Caco-2 (cell line): ENCODE measurements around the gene TBCE. TPM values are rescaled to one million over a fixed set of nuclear protein-coding genes. Genes with fewer than 3 reads are reported as not detected.

Experiments used
- BruUV-seq: library from RNA; stranded (reverse); fragments of 400-500 nt; replicated peaks from 2 replicates; lab custom pipeline; 2021; lab: Mats Ljungman, UMichigan
- CTCF ChIA-PET: fragments of 300-600 bp; sonication (Branson Sonifier 250); formaldehyde crosslinking; loops from one replicate; lab custom pipeline; 2022; ENCODE audit warnings: antibody characterized with exemption; lab: Charles Lee
- POLR2A ChIA-PET: fragments of 300-600 bp; sonication (Branson Sonifier 250); formaldehyde crosslinking; loops from one replicate; lab custom pipeline; 2022; ENCODE audit warnings: antibody characterized with exemption; lab: Charles Lee
- DNase-seq, 2 experiments: peaks; one replicate each; pipeline versions ENCODE4 v3.0.0 to v3.0.0-alpha.2; 2020 to 2022
- H3K27me3 ChIP-seq: replicated peaks from 2 replicates; pipeline ENCODE4 v1.6.0; 2011; ENCODE audit warnings: low read length; ENCODE audit not compliant: control insufficient read depth, insufficient read depth
- H3K36me3 ChIP-seq: 2 replicates; pipeline ENCODE4 v1.5.1; 2011; ENCODE audit warnings: low read length; ENCODE audit not compliant: control insufficient read depth, insufficient read depth
- H3K4me1 ChIP-seq: fragments of 250-450 bp; sonication (Bioruptor Pico); 2 replicates; pipeline ENCODE4 v1.5.1; 2020; ENCODE audit warnings: mild to moderate bottlenecking
- H3K4me3 ChIP-seq: 2 replicates; pipeline ENCODE4 v1.5.1; 2011; ENCODE audit warnings: low read depth, mild to moderate bottlenecking, control low read depth, low read length
- H3K9me3 ChIP-seq: fragments of 250-450 bp; sonication (Bioruptor Pico); 2 replicates; pipeline ENCODE4 v1.5.1; 2020; ENCODE audit warnings: mild to moderate bottlenecking, moderate library complexity
- H3K27ac Mint-ChIP-seq: one replicate; pipeline ENCODE4 v1.8.0; 2022; ENCODE audit warnings: mixed read lengths; ENCODE audit not compliant: unreplicated experiment
- H3K27me3 Mint-ChIP-seq: one replicate; pipeline ENCODE4 v1.8.0; 2022; ENCODE audit warnings: mixed read lengths; ENCODE audit not compliant: insufficient read depth, unreplicated experiment
- H3K36me3 Mint-ChIP-seq: one replicate; pipeline ENCODE4 v1.8.0; 2022; ENCODE audit warnings: mild to moderate bottlenecking, mixed read lengths; ENCODE audit not compliant: insufficient read depth, unreplicated experiment
- H3K4me1 Mint-ChIP-seq: one replicate; pipeline ENCODE4 v1.8.0; 2022; ENCODE audit warnings: low read depth, mixed read lengths; ENCODE audit not compliant: unreplicated experiment
- H3K4me3 Mint-ChIP-seq: one replicate; pipeline ENCODE4 v1.8.0; 2022; ENCODE audit warnings: mild to moderate bottlenecking, moderate library complexity, mixed read lengths; ENCODE audit not compliant: unreplicated experiment
- H3K9me3 Mint-ChIP-seq: one replicate; pipeline ENCODE4 v1.8.0; 2022; ENCODE audit warnings: mixed read lengths; ENCODE audit not compliant: unreplicated experiment
- CTCF ChIP-seq, 2 experiments: fragments of 200-600 bp in 1 of 2; IDR thresholded peaks; 1 replicate in 1 of 2; 2 replicates in 1 of 2; pipeline versions ENCODE4 v1.5.1 to v1.8.0; 2011 to 2022; ENCODE audit warnings: antibody characterized with exemption in 1 of 2, control low read depth in 1 of 2, inconsistent platforms in 1 of 2, low read depth in 1 of 2, low read length in 1 of 2, mild to moderate bottlenecking in 1 of 2, moderate library complexity in 1 of 2; ENCODE audit not compliant: insufficient read depth in 1 of 2, severe bottlenecking in 1 of 2, unreplicated experiment in 1 of 2
- intact Hi-C: fragments of 100-400 bp; cut with micrococcal nuclease; formaldehyde crosslinking; loops from one replicate; pipeline ENCODE4 v1.10.0; 2022; ENCODE audit not compliant: unreplicated experiment
- total RNA-seq: library from RNA; stranded (reverse); gene quantifications from 2 replicates; pipeline ENCODE4 v1.2.3, GENCODE V29; 2022

Gene TBCE
- total RNA-seq, 1 experiment from 2014 or later: 40.0 TPM

DNA sequence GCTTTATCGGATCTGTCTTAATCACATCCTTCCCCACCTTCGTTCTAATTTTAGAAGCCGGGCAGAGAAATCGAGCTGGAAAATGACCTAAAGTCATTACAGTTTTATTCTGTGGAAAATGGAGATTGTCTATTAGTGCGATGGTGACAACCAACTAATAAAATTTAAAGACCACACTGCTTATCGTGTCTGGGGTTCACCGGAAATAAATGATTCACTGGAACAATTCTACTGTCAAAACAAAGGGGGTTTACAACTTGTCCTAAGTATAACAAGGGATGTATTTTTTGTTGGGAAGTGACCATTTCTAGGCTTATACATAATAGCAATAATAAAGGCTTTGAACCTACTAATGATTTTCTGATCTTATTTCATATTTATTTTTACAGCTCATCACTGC, 81.4 kb downstream of the TBCE start:
- H3K9me3 Mint-ChIP-seq: no peaks in the 10 kb centered on the region
- H3K4me1 ChIP-seq: no peaks in the 10 kb centered on the region
- H3K27me3 ChIP-seq: no peaks in the 10 kb centered on the region
- POLR2A ChIA-PET: interaction anchor here (0.5 to 0.6 kb wide), 2 partner anchors 10 to 119 kb away, joined by 3 read pairs; no protein-coding TSS in a partner anchor
- DNase-seq: no peak
- H3K36me3 Mint-ChIP-seq: peaks cover 56% of the 10 kb centered on the region
- CTCF ChIA-PET: no interaction called here
- no peak for TF ChIP-seq CTCF (IDR thresholded peaks at IDR 0.05; ENCODE audit: insufficient read depth in 1 of 2, low read depth in 1 of 2, low read length in 1 of 2, severe bottlenecking in 1 of 2, unreplicated experiment in 1 of 2)
- H3K36me3 ChIP-seq: 0 out of 2 replicates have a peak, but pooled peaks cover 3% of the 10 kb centered on the region
- no peak overlapping the region for H3K27ac Mint-ChIP-seq
- no peak overlapping the region for H3K4me3 ChIP-seq
- no peak overlapping the region for H3K4me3 Mint-ChIP-seq
- H3K9me3 ChIP-seq: no peaks in the 10 kb centered on the region
- intact Hi-C loops: no loop called here
- BruUV-seq: no TSS peak
- H3K27me3 Mint-ChIP-seq: no peaks in the 10 kb centered on the region
- no peaks in the 10 kb centered on the region for H3K4me1 Mint-ChIP-seq

DNA sequence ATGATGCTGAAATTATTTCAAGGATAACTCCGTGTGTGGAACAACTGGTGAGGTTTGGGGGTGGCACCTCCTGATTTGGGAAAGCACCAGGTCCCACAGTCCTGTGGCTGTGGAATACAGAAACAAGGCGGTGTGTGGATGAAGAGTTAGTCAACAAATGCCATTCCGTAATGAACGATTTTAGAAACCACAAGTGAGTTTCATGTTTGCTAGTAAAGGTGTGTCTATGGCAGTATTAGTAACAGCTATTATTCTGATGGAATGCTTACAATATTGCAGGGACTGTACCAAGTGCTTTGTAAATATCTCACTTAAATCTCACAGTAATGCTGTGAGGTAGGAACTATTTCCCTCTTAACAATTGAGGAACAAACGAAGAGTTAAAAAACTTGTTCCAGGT, 83.2 kb downstream of the TBCE start:
- no TSS peak for BruUV-seq
- H3K36me3 Mint-ChIP-seq: peaks cover 48% of the 10 kb centered on the region
- H3K36me3 ChIP-seq: no peaks in the 10 kb centered on the region
- no peak for DNase-seq
- no peak for TF ChIP-seq CTCF (IDR thresholded peaks at IDR 0.05; ENCODE audit: insufficient read depth in 1 of 2, low read depth in 1 of 2, low read length in 1 of 2, severe bottlenecking in 1 of 2, unreplicated experiment in 1 of 2)
- no peak overlapping the region for H3K27ac Mint-ChIP-seq
- no peaks in the 10 kb centered on the region for H3K4me1 Mint-ChIP-seq
- H3K4me3 ChIP-seq: no peak overlapping the region
- no peaks in the 10 kb centered on the region for H3K9me3 Mint-ChIP-seq
- no peaks in the 10 kb centered on the region for H3K4me1 ChIP-seq
- no peaks in the 10 kb centered on the region for H3K27me3 ChIP-seq
- ChIA-PET CTCF (no interaction called here), POLR2A (no interaction called here)
- intact Hi-C loops: no loop called here
- H3K9me3 ChIP-seq: no peaks in the 10 kb centered on the region
- no peaks in the 10 kb centered on the region for H3K27me3 Mint-ChIP-seq
- no peak overlapping the region for H3K4me3 Mint-ChIP-seq

- H3K36me3 ChIP-seq: no peaks in the 10 kb centered on the region
Observed at GRCh38 chr1:235450886-235451483, 83.8 kb downstream of the TBCE start.

More at GRCh38 chr1:235450886-235451483, 83.8 kb downstream of the TBCE start:
- Mint-ChIP-seq H3K36me3 (peaks cover 48% of the 10 kb centered on the region), H3K4me3 (no peak overlapping the region), H3K4me1 (no peaks in the 10 kb centered on the region), H3K9me3 (no peaks in the 10 kb centered on the region), H3K27ac (no peak overlapping the region), H3K27me3 (no peaks in the 10 kb centered on the region)
- intact Hi-C loops: no loop called here
- no TSS peak for BruUV-seq
- no peaks in the 10 kb centered on the region for H3K27me3 ChIP-seq
- no peaks in the 10 kb centered on the region for H3K9me3 ChIP-seq
- ChIA-PET CTCF (no interaction called here), POLR2A (no interaction called here)
- H3K4me3 ChIP-seq: no peak overlapping the region
- no peak for DNase-seq
- no peak for TF ChIP-seq CTCF (IDR thresholded peaks at IDR 0.05; ENCODE audit: insufficient read depth in 1 of 2, low read depth in 1 of 2, low read length in 1 of 2, severe bottlenecking in 1 of 2, unreplicated experiment in 1 of 2)
- H3K4me1 ChIP-seq: no peaks in the 10 kb centered on the region
